Activated CD4-positive, alpha-beta T cell treated with anti-CD3 and anti-CD28 coated beads, Interleukin-2, amount 10 ng/mL, durations not matched to agents 7 days and 5 days (primary cell): ENCODE measurements around the gene TMEM178A. TPM values are rescaled to one million over a fixed set of nuclear protein-coding genes. Genes with fewer than 3 reads are reported as not detected.
"Not testable (repeated sequence)": the region's sequence is repeated elsewhere in the genome, so short reads cannot be mapped to it uniquely, and the experiment has no call there.

Experiments
- CTCF ChIA-PET: fragments of 350-600 bp; sonication (Branson Sonifier 250); formaldehyde crosslinking; loops from one replicate; lab custom pipeline; 2021; ENCODE audit warnings: antibody characterized with exemption; lab: Charles Lee
- POLR2A ChIA-PET: fragments of 350-600 bp; sonication (Branson Sonifier 250); formaldehyde crosslinking; loops from one replicate; lab custom pipeline; 2021; ENCODE audit warnings: antibody characterized with exemption; lab: Charles Lee
- DNase-seq: peaks from one replicate; pipeline ENCODE4 v3.0.0-alpha.2; 2020
- H3K27ac Mint-ChIP-seq: one replicate; pipeline ENCODE4 v1.8.0; 2021; ENCODE audit warnings: mild to moderate bottlenecking, moderate library complexity, mixed read lengths
- H3K27me3 Mint-ChIP-seq: one replicate; pipeline ENCODE4 v1.8.0; 2021; ENCODE audit warnings: mixed read lengths
- H3K36me3 Mint-ChIP-seq: one replicate; pipeline ENCODE4 v1.8.0; 2021; ENCODE audit warnings: low read depth, mixed read lengths
- H3K4me1 Mint-ChIP-seq: one replicate; pipeline ENCODE4 v1.8.0; 2021; ENCODE audit warnings: mixed read lengths
- H3K4me3 Mint-ChIP-seq: one replicate; pipeline ENCODE4 v1.8.0; 2021; ENCODE audit warnings: mild to moderate bottlenecking, moderate library complexity, mixed read lengths
- H3K9me3 Mint-ChIP-seq: one replicate; pipeline ENCODE4 v1.8.0; 2021; ENCODE audit warnings: mixed read lengths
- total RNA-seq, 2 experiments: library from RNA; stranded (reverse); gene quantifications; one replicate each; pipeline ENCODE4 v1.2.3, GENCODE V29; 2021

TMEM178A gene
- total RNA-seq, 2 experiments from 2014 or later = 0.32 TPM; not detected in 1

DNA sequence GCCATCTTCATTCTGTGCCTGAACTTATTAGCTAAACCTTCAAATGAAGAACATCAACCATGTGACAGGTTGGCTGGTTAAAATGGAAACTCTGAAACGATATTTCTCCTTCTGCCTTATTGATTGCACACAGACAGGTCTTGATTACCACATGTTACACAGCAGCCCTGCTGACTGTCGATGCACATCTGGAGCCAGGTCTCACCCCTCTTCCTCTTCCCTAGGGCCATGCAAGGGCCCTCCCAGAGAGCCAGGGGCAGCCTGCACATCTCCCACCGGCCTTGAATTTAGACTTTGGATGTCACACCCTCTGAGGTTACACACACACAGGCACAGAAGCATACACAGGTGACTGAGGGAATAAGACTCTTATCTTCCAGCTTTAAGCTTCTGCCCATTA lies 45.1 kb downstream of the TMEM178A start:
- no peak overlapping the region for H3K4me3 Mint-ChIP-seq
- no peak for DNase-seq
- ChIA-PET CTCF (interaction anchor here (0.5 kb wide), 1 partner anchor 74 kb away, joined by 4 read pairs; no protein-coding TSS in a partner anchor), POLR2A (no interaction called here)
- peaks cover 18% of the 10 kb centered on the region for H3K27me3 Mint-ChIP-seq
- H3K9me3 Mint-ChIP-seq = no peaks in the 10 kb centered on the region
- no peaks in the 10 kb centered on the region for H3K4me1 Mint-ChIP-seq
- H3K36me3 Mint-ChIP-seq = no peaks in the 10 kb centered on the region
- no peak overlapping the region for H3K27ac Mint-ChIP-seq

DNA sequence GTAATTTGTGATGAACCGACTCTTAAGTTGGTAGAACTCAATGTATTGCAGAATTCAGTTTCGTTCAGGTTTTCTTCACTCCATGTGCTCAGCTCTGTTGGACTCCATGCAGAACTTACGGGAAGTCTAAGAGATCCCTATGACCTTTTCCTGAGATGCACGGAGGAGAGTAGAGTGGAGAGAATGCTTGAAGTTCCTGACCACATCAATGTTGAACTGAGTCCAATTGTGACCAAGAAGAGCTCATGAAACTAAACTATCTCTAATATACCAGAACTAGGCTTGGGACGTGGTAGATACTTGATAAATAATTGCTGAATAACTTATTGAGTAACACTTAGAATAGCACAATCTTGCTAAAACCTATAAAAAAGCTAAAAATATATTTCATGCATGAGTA lies 47.2 kb downstream of the TMEM178A start:
- peaks cover 16% of the 10 kb centered on the region for H3K27me3 Mint-ChIP-seq
- H3K4me1 Mint-ChIP-seq = no peaks in the 10 kb centered on the region
- POLR2A ChIA-PET = no interaction called here
- no peak for DNase-seq
- no peaks in the 10 kb centered on the region for H3K9me3 Mint-ChIP-seq
- H3K27ac Mint-ChIP-seq = no peak overlapping the region
- CTCF ChIA-PET = no interaction called here
- H3K4me3 Mint-ChIP-seq = no peak overlapping the region
- no peaks in the 10 kb centered on the region for H3K36me3 Mint-ChIP-seq

DNA sequence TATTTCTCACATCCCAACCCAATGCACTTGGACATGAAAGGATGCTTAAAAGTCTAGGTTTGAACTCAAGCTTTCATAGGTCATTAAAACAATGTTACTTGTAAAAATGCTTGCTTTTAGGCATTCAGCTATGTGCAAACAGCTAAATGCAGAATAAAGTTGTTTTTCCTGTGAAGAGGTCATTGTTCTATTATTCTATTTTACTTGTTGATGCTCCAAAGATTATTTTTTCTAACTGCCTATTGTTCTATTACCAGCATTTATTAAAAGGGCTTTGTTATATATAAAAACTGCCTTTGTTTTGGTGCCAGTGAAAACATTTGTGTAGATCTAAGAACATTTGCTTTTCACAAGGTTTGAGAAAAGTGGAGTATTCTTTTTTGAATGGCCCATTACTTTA lies 49.4 kb downstream of the TMEM178A start:
- no peak for DNase-seq
- no peak overlapping the region for H3K4me3 Mint-ChIP-seq
- no peak overlapping the region for H3K27ac Mint-ChIP-seq
- ChIA-PET POLR2A (no interaction called here), CTCF (interaction anchor here (1.0 kb wide), 1 partner anchor 53 kb away, joined by 3 read pairs; no protein-coding TSS in a partner anchor)
- no peaks in the 10 kb centered on the region for H3K9me3 Mint-ChIP-seq
- no peaks in the 10 kb centered on the region for H3K4me1 Mint-ChIP-seq
- peaks cover 16% of the 10 kb centered on the region for H3K27me3 Mint-ChIP-seq
- no peaks in the 10 kb centered on the region for H3K36me3 Mint-ChIP-seq

DNA sequence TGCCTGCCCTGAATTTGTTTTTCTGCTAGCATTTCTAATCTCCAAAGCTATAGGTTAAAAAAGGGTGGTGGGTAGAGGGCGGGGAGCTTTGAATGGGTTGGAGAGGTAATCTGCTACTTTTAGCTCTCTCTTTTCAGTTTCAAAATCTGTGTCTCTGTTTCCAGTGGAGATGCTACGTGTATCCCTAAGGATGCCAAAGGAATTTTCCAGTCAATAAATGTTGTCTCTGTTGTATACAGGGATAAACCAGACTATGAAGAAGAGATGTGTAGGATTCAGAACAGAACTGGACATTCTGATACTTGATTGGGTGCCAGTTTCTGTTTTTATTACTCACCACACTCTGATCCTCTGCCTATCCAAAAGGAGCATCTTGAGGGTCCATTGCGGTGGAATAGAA lies 50.1 kb downstream of the TMEM178A start:
- CTCF ChIA-PET = no interaction called here

DNA sequence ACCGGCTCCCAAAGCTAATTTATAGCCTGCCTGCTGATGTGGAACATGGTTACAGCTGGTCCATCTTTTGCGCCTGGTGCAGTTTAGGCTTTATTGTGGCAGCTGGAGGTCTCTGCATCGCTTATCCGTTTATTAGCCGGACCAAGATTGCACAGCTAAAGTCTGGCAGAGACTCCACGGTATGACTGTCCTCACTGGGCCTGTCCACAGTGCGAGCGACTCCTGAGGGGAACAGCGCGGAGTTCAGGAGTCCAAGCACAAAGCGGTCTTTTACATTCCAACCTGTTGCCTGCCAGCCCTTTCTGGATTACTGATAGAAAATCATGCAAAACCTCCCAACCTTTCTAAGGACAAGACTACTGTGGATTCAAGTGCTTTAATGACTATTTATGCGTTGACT lies 51.4 kb downstream of the TMEM178A start:
- H3K36me3 Mint-ChIP-seq = no peaks in the 10 kb centered on the region
- no peak overlapping the region for H3K4me3 Mint-ChIP-seq
- ChIA-PET POLR2A (no interaction called here), CTCF (no interaction called here)
- H3K4me1 Mint-ChIP-seq = no peaks in the 10 kb centered on the region
- H3K27me3 Mint-ChIP-seq = peaks cover 19% of the 10 kb centered on the region
- H3K9me3 Mint-ChIP-seq = no peaks in the 10 kb centered on the region
- no peak overlapping the region for H3K27ac Mint-ChIP-seq
- no peak for DNase-seq

More for the DNA sequence above, 50.1 kb downstream of the TMEM178A start:
- Mint-ChIP-seq H3K4me1 (no peaks in the 10 kb centered on the region), H3K27me3 (peaks cover 16% of the 10 kb centered on the region), H3K9me3 (no peaks in the 10 kb centered on the region), H3K27ac (no peak overlapping the region), H3K4me3 (no peak overlapping the region), H3K36me3 (no peaks in the 10 kb centered on the region)
- DNase-seq = no peak
- POLR2A ChIA-PET = no interaction called here

DNA sequence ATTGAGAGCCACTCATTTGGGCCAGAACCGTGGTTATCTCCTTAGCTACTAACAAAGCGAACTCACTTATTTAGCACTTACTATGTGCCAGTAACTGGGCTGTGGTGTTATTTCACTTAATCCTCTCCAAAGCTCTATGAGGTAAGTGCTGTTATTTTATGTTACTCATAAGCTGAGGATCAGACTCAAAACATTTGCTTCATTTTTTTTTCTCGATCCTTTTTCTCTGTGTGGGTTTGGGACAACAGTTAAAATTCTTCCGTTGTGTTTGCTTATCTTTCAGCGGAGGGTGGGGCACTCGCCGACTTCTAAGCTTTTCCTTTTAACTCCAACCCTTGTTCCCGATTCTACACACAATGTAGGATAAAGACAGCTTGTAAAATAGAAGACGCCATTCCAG lies 52.8 kb downstream of the TMEM178A start:
- Mint-ChIP-seq H3K36me3 (no peaks in the 10 kb centered on the region), H3K27ac (no peak overlapping the region), H3K9me3 (no peaks in the 10 kb centered on the region), H3K4me3 (no peak overlapping the region), H3K27me3 (peaks cover 19% of the 10 kb centered on the region), H3K4me1 (no peaks in the 10 kb centered on the region)
- ChIA-PET CTCF (interaction anchor here (0.9 to 1.6 kb wide), 3 partner anchors 10 to 176 kb away, joined by 3 to 4 read pairs (median 3); no protein-coding TSS in a partner anchor), POLR2A (interaction anchor here (0.6 kb wide), 1 partner anchor 307 kb away, joined by 3 read pairs; no protein-coding TSS in a partner anchor)
- no peak for DNase-seq

DNA sequence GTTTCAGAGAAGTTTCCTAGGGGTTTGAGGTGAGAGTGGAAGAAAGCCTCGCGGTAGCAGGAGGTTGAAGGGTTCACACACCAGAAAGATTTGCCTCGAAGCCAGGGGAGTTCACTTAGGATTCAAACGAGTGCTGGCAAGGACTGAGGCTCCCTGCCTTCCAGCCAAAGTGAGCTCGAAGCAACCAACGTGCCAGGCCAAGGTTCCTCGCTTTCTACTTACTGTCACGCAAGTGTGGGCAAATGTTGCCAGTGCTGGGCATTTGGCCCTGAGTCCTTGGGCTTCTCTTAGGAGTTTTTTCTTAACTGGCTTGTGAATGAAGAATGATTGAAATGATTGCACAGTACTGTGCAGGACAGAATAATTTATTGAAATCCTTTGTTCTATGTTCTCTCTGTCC lies 53.6 kb downstream of the TMEM178A start:
- Mint-ChIP-seq H3K9me3 (no peaks in the 10 kb centered on the region), H3K27me3 (peaks cover 15% of the 10 kb centered on the region), H3K27ac (no peak overlapping the region), H3K4me1 (no peaks in the 10 kb centered on the region), H3K36me3 (no peaks in the 10 kb centered on the region), H3K4me3 (no peak overlapping the region)
- DNase-seq = no peak
- ChIA-PET CTCF (interaction anchor here (0.9 to 1.6 kb wide), 3 partner anchors 10 to 177 kb away, joined by 3 to 4 read pairs (median 3); no protein-coding TSS in a partner anchor), POLR2A (no interaction called here)

DNA sequence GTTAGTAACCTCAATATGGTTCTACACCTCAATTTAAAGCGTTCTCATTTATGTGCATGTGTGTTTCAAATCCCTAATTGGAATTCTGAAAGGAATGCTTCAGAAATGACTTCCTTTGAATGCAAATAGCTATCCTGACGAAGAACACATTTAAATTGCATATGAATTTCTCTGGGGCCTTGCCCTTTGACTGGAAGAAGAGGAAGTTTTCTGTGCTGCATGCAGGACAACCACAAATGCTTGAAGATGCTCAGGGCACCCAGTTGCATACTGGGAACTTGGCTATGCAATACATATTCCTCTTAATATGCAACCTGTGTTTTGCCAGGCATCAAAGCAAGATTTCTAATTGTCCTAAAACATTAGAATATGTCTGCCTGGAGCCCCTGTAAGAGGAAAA lies 55.3 kb downstream of the TMEM178A start:
- CTCF ChIA-PET = no interaction called here
- H3K27me3 Mint-ChIP-seq = peaks cover 6% of the 10 kb centered on the region
- no peaks in the 10 kb centered on the region for H3K9me3 Mint-ChIP-seq
- H3K4me1 Mint-ChIP-seq = no peaks in the 10 kb centered on the region
- no peak overlapping the region for H3K4me3 Mint-ChIP-seq
- no peak overlapping the region for H3K27ac Mint-ChIP-seq
- POLR2A ChIA-PET = no interaction called here
- no peak for DNase-seq
- no peaks in the 10 kb centered on the region for H3K36me3 Mint-ChIP-seq

DNA sequence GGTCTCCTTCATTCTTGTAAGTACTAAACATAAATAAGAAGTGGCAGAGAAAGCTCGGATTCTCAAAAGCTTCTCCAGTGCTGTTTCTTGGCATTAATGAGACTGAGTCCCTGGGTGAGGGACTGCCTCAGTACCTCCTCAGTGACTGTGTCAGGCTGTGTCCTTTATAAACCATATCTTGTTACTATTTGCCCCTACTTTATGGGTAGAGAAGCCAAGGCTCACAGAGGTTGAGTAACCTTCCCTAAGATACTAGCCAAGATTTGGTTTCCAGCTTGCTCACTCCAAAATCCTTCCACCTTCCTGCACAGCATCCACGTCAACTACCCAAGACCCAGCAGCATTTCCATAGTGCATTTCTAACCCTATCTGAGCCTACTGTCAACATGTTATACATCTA lies 57.8 kb downstream of the TMEM178A start:
- H3K27ac Mint-ChIP-seq = no peak overlapping the region
- H3K9me3 Mint-ChIP-seq = no peaks in the 10 kb centered on the region
- no peak overlapping the region for H3K4me3 Mint-ChIP-seq
- H3K4me1 Mint-ChIP-seq = peaks cover 7% of the 10 kb centered on the region
- no peaks in the 10 kb centered on the region for H3K36me3 Mint-ChIP-seq
- ChIA-PET POLR2A (no interaction called here), CTCF (interaction anchor here (1.6 kb wide), 1 partner anchor 49 kb away, joined by 4 read pairs; no protein-coding TSS in a partner anchor)
- no peak for DNase-seq
- H3K27me3 Mint-ChIP-seq = peaks cover 6% of the 10 kb centered on the region

DNA sequence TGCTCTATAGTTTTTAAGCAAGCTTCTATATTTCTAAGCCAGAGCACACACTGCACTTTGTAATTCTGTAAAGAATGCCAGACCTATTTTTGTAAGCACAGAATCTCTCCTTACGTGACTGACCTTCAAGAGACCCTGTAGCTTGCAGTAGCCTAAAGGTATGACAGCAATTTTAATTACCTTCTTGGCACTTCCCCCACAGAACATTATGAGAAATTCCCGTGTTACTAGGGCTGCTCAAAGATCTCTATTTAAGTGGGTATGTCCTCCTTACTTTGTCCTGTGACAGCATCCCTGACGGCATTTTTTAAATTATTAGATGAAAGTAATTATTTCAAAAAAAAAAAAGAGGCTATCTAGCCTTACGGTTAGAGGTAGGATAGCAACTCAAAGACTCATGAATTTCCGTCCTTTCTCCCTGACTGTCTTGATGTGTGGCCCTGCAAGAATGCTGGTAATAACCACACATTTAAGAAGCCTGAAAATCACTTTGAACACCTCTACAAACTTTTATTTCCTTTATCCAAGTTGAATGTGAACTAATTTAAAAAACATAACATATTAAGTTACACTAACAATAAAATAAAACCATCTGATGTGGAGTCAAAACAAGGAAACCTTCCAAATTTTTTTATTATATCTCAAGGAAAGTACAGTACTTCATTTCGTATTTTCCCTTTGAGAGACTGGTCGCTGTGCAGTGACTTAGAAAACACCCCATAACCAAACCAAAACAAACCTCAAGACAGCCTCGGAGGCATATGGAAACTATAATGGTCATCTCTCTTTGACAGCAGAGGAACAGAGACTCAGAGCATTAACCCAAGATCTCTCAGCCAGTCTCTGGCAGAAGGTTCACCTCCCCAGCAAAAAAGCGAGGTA lies 58.5 kb downstream of the TMEM178A start:
- H3K27ac Mint-ChIP-seq = no peak overlapping the region
- peaks cover 10% of the 10 kb centered on the region for H3K4me1 Mint-ChIP-seq
- no peaks in the 10 kb centered on the region for H3K36me3 Mint-ChIP-seq
- ChIA-PET CTCF (interaction anchor here (1.6 kb wide), 1 partner anchor 49 kb away, joined by 4 read pairs; no protein-coding TSS in a partner anchor), POLR2A (no interaction called here)
- H3K27me3 Mint-ChIP-seq = peaks cover 6% of the 10 kb centered on the region
- no peak for DNase-seq
- H3K9me3 Mint-ChIP-seq = no peaks in the 10 kb centered on the region
- no peak overlapping the region for H3K4me3 Mint-ChIP-seq

DNA sequence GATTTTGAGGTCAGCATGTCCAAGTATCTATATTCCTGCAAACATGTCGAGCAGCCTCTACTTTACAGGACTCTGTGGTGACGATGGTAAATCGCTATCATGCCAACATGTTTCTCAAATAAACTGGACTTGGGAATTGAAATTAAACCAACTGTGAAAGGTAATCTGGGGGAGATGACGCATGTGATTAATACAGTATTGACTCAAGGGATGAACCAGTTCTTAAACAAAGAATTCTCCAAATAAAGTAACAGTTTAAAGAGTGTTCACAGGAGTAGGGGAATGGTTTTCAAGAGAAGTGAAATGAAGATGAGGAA lies 59.1 kb downstream of the TMEM178A start:
- Mint-ChIP-seq H3K4me3 (no peak overlapping the region), H3K27me3 (peaks cover 6% of the 10 kb centered on the region), H3K36me3 (no peaks in the 10 kb centered on the region), H3K27ac (no peak overlapping the region), H3K4me1 (peaks cover 10% of the 10 kb centered on the region), H3K9me3 (no peaks in the 10 kb centered on the region)
- ChIA-PET CTCF (no interaction called here), POLR2A (no interaction called here)
- DNase-seq = no peak

DNA sequence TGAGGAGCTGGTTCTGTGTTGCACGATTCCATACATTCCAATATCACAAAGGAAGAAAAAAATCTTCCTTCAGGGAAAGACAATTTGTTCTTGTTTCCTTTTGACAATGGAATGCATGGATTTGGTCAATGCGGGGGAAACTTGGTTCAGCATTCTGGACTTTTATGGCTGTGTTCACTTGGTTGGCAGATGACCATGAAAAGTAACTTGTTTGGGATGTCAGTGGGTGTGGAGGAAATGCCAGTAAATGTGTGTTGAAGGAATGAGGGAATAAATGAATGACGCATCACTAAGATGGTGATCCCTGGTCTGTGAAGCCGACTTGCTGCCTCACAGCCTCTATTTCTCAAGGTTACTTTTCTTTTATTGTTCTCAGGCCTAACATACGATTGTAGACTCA lies 59.7 kb downstream of the TMEM178A start:
- peaks cover 6% of the 10 kb centered on the region for H3K27me3 Mint-ChIP-seq
- H3K9me3 Mint-ChIP-seq = no peaks in the 10 kb centered on the region
- no peaks in the 10 kb centered on the region for H3K36me3 Mint-ChIP-seq
- no peak overlapping the region for H3K27ac Mint-ChIP-seq
- CTCF ChIA-PET = no interaction called here
- POLR2A ChIA-PET = no interaction called here
- no peak overlapping the region for H3K4me3 Mint-ChIP-seq
- no peak for DNase-seq
- H3K4me1 Mint-ChIP-seq = peaks cover 10% of the 10 kb centered on the region

DNA sequence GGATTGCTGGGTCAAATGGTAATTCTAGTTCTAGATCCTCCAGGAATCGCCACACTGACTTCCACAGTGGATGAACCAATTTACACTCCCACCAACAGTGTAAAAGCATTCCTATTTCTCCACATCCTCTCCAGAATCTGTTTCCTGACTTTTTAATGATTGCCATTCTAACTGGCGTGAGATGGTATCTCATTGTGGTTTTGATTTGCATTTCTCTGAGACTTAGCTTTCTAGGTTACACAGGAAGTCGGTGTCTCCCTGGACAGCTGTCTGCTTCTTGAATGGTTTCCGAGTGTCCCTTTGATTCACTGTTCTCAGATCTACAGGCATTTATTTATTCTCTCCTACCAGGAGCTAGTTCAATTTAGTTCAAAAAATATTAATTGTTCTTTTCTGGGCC lies 62.4 kb downstream of the TMEM178A start:
- POLR2A ChIA-PET = interaction anchor here (0.6 kb wide), 1 partner anchor 10 kb away, joined by 3 read pairs; no protein-coding TSS in a partner anchor
- not testable (repeated sequence) for H3K9me3 Mint-ChIP-seq
- H3K4me1 Mint-ChIP-seq = peaks cover 10% of the 10 kb centered on the region

More for the DNA sequence above, 62.4 kb downstream of the TMEM178A start:
- CTCF ChIA-PET = interaction anchor here (1.7 kb wide), 1 partner anchor 9 kb away, joined by 4 read pairs; no protein-coding TSS in a partner anchor
- H3K27ac Mint-ChIP-seq, H3K36me3 Mint-ChIP-seq, DNase-seq, H3K4me3 Mint-ChIP-seq, H3K27me3 Mint-ChIP-seq: not testable (repeated sequence)
